NCI-H2081 treated with DMSO at 0.1 percent for 48 hours (cell line): ENCODE data around the gene DLG2.

ENCODE experiments used
- DNase-seq: peaks from one replicate; lab custom pipeline; 2025; lab: John Stamatoyannopoulos, UW

DLG2 gene

DNA sequence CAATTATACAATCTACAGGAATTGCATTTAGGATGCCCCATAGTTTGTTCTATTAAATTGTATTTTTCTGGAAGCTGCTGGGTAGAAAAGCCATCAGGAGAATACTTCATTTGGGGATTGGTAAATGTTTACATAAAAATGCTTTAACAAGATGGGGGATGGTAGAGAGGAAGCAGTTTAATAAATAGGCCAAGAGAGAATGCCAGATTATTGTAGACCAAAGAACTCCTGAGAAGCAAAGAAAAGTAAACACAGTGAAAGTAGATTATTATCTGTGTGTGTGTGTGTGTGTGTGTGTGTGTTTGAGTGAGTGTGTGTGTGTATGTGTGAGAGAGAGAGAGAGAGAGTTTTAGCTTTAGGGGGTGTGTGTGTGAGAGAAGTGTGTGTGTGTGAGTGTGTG lies 1520.6 kb downstream of the DLG2 start:
- no peak for DNase-seq

DNA sequence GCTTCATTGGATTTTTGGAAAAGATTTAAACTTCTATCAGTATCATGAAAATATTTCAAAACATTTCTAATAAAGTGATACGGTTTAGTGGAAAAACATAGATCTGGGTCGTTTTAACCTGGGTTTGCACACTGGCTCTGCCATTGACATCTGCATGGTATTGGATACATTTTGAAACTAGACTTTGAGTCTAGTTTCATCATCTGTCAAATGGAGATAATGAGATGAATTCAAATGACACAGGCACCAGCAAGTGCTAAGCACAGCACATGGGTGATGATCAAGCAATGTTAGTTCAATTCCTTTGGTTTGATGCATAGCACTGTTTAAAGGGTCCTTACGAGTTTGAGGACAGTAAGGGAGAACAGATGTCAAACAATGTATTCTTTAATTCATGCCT lies 1522.0 kb downstream of the DLG2 start:
- no peak for DNase-seq

DNA sequence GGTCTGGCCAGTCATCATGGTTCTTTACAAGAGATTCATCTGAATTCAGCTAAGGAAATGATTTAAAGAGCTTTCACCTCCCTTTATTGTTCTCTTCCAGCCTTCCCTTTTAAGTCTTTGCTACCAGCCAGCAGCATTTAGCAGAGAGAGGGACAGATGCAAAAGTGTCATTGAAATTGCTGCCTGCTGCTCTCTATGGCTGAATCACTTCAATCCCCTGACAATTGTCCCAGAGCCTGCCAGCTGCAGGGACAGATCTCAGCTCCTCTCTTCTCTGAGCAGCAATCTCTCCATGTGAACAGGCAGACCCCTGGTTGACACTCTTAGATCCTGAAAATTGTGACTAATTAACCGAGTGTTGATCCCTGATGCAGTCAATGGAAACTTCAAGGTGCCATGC lies 1524.0 kb downstream of the DLG2 start:
- DNase-seq = no peak

DNA sequence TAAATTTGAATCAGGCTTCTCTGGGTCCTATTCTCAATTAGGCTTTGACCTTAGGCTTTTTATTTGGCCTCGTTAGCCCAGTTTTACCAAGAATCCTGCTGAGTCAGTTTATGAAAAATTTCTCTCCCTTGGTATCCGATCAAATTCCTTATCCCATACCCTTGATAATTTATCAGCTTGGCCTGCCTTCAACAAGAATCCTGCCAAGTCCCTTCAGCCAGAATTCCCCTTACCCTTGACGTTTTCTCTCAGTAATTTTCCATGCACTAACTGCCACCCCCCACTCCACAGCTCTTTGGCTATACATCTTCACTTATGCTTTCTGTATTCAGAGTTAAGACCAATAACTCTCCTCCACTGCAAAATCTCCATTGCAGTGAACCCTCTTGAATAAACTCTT lies 1530.0 kb downstream of the DLG2 start:
- no peak for DNase-seq

DNA sequence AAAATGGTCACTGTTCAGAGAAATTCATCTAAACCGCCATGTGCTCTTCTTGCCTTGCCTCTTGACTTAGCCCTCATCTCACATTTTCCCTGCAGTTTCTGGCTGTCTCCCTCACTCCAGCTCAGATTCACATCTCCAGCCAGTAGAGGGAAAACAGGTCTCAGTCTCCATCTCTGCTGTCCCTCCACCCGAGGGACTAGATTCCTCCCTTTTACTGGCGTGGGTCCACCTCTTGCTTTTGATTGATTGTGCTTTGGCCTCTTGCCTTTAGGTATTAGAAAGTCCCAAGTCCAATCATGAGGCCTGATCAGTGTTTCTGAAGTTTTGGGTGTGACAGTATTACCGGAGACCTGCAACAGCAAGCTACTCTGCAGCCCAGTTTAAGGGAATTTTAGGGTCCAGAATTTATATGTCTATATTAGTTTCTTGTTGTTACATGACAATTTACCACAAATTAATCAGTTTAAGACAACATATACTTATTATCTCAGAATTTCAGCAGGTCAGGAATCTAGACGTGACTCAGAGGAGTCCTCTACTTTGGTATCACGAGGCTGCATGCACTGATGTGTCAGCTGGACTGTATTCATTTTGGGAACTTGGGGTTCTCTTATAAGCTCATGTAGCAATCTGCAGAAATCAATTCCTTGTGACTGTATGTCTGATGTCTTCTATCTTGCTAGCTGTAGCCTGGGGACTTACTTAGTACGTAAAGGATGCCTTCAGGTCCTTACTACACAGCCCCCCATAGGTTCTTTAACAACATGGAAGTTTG lies 1535.7 kb downstream of the DLG2 start:
- no peak for DNase-seq

DNA sequence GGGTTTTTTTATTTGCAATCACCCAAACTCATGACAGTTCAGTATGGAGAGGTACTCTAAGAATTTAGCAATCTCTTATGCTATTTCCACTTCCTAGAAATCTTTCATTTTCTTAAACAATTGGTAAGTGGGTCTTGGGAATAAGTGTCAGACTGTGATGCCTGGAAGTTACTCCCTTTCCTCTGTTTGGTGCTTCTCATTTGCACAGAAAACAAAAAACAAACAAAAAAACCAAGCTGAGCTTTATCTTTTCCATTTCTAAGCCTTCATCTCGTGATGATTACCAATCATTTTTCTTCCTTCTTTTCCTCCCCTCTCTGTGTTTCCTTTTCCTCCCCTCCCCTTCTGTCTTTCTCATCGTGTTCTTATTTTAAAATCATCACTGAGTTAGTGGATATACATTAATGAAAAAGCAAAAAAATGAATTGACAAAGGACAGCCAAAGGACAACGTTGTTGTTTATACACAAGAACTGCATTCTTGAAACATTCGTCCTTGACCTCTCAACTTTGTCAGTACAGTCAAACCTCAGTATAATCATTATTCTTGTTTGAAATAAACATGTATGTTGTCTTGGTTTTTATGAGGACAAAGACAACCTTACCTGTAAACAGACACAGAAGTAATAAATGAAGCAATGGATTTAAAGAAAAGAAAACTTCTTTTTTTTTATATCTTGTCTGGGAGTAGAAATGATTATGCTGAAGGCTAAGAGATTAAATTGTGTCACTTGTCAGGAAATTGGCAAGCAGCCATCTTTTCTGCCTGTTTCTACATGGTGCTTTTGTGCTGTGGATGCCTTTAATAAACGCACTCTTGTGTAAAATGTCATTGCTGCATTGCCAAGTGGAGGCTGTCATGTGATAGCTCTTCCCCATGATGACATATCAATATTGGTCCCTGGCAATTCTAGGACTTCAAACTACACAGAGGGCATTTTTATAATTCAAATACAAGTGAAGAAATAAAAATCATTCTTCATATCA lies 1537.8 kb downstream of the DLG2 start:
- peak; percentile 13 for DNase-seq

DNA sequence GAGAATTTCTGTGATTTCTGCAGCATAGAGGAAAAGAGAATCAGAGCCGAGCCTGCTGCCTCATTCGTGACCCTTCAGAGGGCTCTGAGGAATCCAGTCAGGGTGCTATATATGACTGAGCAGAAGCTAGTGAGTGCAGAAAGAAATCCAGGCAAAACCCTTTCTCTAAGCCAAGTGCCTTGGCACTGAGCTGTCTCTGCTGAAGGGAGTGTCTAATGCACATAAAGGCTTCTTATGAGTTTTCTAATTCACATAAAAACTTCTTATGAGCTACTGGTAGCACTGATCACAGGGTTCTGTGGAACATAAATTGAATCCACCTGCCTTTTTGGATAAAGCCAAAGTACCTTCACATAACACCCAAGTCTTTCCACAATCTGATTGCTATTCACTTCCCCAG lies 1555.3 kb downstream of the DLG2 start:
- no peak for DNase-seq

DNA sequence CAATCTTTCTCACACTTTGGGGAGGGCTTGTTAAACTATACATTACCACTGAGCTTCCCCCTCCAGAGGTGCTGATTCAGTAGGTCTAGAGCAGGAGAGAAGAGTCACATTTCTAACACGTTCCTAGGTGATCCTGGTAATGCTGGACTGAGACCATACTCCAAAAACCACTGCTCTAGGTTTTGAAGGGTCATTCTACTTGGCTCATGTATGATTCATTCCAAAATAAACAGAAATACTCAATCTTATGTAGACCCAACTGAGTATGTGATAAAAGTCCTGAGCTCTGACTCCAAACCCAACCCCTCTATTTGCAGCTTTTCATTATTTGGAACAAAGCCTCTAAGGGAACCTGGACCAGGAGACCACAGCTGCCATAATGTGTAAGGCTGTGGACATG lies 1558.1 kb downstream of the DLG2 start:
- no peak for DNase-seq

DNA sequence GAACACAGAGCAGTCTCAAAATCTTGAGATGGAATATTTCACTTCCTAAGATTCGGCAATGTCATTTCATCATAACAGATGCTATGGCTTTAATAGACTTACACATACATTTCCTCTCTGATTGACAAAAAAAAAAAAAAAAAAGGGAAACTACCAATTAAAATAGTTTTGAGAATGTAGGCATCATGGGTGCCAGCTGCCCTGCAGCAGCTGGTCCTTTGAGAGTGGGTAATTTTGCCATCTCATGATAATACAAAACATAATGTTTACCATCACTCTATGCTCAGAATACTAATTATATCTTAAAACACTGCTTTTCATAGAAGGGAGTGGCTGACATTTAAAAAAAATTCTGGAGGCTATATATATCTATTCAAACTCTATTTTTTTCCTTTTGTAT lies 1565.4 kb downstream of the DLG2 start:
- DNase-seq = peak; percentile 67

DNA sequence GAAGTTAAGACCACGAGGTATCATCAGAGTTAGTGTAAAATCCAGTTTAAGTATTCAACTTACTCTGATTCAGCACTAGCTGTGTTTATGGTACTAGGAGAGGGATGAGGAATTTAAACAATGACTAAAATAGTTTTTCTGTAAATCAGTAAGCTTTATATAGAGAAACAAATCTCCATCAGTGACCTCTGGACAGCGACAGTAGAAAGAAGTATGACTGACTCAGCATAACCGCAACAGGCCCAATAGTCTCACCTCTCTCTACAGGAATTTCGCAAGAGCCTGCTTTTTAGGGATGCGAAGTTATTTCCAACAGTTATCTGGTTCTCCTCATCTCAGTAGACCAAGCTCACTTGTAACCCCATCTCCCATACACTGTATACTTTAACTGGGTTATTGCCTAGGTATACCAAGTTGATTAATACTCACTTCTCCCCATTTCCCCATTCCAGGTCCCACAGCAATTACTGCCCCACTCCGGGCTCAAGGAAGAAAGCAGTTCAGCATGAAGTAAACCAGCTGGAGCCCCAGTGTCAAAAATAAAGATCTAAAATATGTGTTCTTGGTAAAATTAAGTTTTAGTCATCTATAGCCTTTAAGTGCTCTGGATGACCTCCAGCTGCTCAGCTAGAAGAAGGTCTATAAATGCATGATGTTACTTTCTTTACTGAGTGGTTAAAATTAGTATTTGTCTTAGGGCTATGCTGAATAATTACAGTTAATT lies 1570.3 kb downstream of the DLG2 start:
- no peak for DNase-seq

DNA sequence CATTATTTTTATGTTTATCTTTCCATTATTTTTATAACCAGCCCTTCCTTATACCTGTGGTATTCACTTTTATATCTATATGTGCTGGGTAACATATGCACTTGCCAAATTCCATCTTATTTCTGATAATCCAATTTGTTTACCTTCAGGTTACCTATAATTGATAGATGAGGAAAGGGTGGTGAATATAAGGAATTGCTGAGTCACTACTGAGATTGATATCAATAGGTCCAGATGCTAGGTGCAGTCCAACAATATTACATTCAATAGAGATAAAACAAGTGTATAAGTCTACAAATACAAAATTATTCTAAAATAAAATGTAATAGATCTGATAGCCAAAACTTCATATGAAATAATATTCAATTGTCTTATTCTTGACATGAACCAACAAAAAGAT lies 1582.0 kb downstream of the DLG2 start:
- DNase-seq = no peak

DNA sequence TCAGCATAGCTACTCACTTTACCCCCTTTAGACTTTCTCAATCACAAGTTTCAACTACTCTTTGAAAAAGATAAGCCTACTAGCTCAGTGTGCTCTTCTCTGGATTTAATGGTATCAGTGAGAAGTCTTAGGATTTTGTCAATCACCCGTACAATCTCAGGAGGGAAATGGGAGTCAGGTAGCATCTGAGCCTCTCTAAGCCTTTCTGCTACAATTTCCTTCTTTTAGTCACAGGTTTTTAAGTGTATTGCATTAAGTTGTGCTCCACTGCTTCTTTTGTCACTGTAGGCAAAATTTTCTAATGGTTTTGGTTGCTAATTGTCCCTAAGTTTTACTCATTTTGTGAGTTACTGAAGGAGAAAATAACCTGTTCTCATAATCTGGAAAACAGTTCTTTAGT lies 1582.4 kb downstream of the DLG2 start:
- no peak for DNase-seq

DNA sequence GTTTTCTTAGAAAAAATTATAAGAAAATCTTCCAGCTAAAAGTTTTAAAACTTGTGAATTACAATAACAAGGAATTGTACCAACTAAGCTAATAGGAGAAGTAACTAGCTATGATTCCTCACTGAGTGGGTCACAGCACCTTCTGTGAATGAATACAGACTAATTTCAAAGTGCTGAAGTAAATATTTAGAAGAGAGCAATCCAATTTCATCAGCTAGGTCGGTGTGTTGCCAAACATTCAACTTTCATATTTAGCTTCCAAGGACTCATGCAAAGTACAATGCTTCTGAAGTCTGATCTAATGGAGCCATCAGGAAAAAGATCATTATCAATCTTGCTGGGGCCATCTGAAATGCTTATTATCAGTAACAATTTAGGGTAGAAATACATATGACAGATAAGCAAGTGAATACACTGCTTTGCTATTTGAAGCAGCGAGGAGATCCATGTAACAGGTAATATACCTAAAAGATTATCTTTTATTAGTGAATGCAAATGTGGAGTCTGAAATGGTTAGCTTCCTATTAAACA lies 1590.4 kb downstream of the DLG2 start:
- no peak for DNase-seq

DNA sequence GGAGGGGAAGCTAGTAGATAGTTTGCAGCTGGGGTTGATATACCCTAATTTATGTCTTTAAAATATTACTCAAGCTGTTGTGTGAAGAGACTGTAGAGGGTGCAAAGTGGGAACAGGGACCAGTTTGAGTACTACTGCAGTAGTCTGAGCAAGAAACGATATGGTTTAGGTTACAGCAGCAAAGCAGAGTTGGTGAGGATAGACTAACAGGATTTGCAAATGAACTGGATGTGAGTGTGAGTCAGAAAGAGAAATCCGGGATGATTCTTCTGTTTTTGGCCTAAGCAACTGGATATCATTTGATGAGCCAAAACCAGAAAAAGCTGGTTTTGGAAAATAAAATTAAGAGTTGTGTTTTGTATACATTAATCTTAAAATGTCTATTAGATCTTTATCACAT lies 1591.5 kb downstream of the DLG2 start:
- no peak for DNase-seq

DNA sequence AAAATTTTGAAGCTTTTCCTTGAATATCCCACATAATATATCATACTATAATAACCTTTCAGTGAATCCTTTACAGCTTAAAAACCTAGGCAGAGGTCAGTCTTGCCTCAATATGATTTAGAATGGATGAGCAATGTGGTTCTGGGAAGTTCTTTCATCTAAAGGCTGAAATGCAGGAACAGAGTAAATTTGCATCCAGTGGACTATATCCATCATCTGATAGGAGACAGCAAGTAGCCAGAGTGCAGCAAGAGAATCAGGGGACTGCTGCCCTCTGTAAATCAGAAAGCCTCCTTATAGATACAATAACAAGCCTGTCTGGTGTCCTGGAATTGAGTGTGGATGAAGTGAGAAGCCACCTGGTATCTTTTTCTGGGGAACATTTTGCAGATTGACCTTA lies 1592.7 kb downstream of the DLG2 start:
- no peak for DNase-seq

DNA sequence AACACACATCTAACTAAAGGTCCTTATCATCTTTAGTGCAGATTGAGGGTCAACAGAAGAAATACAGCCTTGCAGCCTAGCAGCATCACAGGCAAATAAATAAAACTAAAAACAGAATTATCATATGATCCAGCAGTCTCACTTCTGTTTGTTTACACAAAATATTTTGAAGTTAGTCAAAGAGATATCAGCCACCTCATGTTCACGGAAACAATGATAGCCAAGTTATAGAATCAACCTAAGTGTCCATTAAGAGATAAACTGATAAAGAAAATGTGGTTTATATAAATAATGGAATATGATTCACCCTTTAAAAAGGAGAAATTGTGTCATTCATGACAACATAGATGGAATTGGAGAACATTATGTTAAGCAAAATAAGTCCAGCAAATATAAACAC lies 1602.9 kb downstream of the DLG2 start:
- no peak for DNase-seq

DNA sequence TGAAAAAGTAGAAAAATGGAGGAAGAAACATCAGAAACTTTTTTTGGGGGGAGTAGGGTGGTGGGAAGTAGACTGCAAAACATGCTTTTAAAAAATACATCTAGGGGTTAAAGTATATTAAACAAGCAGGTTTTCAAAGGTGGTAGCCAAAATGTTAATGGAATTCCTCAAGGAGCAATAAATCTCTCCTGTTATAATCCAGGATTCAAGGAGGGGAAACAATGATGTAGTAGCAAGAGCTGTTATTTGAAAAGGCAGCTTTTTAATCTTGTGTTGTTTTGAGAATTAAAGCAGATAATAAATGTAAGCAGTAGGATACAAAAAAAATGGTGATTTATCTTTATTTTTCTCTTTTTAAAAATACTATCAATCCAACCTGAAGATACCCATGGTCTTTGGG lies 1604.4 kb downstream of the DLG2 start:
- no peak for DNase-seq

DNA sequence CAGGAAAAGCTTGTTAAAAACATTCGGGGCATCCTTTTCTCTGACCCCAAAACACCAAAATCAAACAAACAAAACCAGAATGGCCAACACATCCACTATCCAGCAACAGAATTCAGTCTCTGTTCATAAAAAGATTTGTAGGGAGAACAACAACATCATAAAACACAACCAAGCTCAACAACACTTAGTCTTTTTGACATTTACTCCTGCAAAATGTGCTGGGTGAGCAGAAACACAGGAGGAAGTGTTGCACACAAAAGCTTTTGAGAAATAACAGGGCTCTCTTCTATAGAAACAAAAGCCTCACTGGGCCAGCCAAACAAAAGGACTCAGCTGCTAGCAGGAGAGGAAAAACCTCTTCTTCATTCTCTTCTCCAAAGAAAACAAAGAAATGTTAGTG lies 1604.9 kb downstream of the DLG2 start:
- no peak for DNase-seq

DNA sequence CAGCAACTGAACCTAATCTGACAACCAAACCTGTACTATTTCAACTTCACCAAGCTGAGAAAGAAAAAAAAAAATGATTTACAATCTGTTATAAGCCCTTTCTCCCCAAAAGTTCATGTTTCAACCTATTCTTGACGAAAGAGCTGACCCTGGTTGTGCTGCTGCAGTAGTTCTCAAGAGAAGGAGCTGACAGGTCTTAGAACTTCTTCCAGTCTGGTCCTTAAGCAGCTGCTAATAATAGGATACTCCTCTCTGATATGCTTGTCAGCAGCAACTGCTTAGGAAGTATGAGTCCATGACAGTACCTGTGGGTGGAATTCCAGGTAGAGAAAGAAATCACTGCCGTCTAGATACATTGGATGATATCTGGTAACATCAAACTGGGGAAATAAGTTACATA lies 1605.9 kb downstream of the DLG2 start:
- no peak for DNase-seq

DNA sequence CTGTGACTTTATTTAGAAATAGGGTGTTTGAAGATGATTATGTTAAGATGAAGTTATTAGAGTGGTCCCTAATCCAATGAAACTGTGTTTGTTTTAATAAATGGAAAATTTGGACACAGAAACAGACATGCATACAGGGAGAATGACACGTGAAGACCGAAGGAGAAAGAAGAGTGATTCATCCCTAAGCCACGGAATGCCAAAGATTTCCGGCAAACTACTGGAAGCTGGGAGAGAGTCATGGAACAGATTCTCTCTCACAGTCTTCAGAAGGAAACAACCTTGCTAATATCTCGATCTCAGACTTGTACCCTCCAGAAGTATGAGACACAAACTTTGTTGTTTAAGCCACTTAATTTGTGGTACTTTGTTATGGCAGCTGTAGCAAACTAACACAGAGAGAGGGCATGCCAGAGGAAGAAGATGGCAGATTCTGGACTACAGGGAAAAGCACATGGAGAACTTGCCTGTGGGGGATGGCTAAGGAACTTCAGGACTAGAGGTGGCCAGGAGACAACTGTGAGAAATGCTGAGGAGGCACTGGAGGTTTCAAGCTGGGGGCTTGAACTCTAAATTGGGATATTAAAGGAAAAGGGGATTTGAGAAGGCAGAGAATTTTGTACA lies 1607.5 kb downstream of the DLG2 start:
- DNase-seq = no peak

DNA sequence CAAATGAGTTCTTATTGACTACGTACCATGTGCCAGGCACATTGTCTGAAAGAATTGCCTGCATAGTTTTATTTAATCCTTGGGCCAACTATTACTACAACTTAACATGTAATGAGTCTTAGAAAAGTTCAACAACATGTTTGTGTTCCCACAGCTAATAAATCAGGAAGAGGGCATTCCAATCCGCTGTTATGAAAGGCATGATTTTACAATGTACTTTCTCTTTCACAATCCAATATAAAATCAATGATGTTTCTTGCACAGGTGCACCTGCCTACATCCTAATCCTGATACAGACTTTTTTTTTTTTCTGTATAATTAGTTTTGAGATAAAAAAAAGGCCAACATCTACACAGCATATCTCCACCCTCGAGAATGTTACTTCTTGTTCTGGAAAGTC lies 1612.6 kb downstream of the DLG2 start:
- no peak for DNase-seq
